GM21447 (cell line): Measurements from ENCODE around the gene TMEM245.
"Not testable (repeated sequence)": the region's sequence is repeated elsewhere in the genome, so short reads cannot be mapped to it uniquely, and the experiment has no call there.

Experiments
- ATAC-seq: cut with Tn5 transposase; IDR thresholded peaks from one replicate; pipeline ENCODE4 v1.9.1; 2021; ENCODE audit not compliant: unreplicated experiment

TMEM245 gene

GRCh38 chr9:109133533-109133932, 13.8 kb upstream of the TMEM245 start:
- no peak for ATAC-seq

GRCh38 chr9:109132567-109133021, 12.8 kb upstream of the TMEM245 start:
- ATAC-seq = no peak

DNA sequence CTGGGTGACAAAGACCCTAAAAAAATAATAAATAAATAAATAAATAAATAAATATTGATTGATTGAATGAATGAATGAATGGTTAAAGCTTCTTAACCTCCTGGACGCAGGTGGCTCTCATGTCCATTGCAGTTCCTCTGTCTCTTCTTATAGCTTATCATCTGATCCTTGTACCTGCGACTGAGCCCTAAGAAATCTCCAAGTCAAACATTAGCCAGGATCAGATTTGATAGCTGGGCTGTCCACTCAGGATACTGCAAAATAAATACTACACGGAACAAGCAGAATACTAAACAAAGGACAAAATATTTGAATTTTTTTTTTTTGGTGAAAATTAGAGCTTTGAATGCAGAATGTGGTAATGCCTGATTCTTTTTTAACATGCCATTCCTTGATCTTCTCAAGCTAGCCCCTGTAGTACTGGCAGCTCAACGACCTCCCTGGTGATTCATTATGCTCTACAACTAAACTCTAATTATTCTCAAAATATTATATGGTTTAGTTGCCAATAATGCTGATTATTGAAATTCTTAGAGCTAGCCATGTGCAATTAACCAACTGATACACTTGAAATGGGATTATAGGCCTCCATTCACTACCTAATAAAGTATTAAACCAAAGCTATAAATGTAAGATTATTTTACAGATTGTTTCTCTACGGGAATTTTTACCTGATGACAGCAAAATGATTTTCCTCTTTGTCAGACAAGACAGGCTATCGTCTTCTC, 9.9 kb upstream of the TMEM245 start:
- ATAC-seq = no peak

DNA sequence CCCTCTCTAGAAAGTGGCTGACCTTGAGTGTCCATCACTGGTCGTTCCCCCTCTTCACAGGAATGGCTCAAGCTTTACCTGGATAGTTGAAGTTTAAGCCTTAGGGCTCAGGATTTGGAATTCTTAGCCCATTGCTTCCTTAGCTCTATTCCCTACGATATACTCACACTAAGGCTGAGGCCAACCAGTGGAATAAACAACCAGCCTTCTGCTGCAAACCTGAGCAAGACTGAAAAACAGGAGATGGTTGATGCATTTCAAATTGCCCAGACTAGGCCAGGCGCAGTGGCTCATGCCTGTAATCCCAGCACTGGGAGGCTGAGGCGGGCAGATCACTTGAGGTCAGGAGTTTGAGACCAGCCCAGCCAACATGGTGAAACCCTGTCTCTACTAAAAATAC, 6.9 kb upstream of the TMEM245 start:
- not testable (repeated sequence) for ATAC-seq

DNA sequence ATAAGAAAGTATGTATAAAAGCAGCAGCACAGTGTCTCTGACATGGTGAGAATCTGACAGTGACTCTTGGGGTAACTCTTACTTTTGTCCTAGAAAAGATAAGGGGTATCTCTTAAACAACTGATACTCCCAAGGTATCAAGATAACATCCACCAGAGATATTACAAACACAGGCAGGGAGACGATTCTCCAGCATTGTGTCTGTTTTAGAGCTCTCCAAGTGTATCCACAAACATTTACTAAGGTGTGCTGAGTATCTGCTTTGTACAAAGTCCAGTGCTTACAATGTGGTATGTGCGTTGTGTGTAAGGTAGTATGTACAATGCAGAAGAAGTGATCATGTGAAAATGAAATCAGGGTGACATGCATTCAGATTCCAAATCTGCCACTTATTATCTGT, 4.4 kb upstream of the TMEM245 start:
- ATAC-seq = no peak

- ATAC-seq = no peak
Measured at GRCh38 chr9:109122726-109123621, 3.2 kb upstream of the TMEM245 start.

- no peak for ATAC-seq
Measured at GRCh38 chr9:109121232-109121796, 1.6 kb upstream of the TMEM245 start.

DNA sequence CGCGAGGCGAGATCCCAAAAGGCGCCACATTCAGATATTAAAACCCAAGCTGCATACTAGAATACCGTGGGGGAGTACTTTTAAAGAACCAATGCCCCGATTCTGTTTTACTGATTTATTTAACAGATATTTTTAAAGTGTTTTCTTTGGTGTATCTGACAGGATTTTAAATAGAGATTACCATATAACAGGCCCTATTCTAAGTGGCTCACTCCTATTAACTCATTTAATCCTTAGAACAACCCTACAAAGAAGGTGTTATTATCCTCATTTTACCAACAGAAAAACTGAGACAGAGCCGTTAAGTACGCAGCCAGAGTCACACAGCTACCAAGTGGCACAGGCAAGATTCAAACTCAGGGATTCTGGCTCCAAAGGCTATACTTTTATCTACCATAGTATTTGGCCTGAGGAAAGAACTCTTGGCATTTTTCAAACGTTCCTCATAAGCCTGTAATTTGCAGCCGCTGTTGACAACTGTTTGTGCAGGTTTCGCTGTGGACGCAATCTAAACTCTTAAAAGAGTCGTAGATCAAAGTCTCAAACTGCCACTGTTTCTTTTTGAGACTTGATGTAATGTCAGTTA, 550 bp upstream of the TMEM245 start:
- ATAC-seq = no peak

DNA sequence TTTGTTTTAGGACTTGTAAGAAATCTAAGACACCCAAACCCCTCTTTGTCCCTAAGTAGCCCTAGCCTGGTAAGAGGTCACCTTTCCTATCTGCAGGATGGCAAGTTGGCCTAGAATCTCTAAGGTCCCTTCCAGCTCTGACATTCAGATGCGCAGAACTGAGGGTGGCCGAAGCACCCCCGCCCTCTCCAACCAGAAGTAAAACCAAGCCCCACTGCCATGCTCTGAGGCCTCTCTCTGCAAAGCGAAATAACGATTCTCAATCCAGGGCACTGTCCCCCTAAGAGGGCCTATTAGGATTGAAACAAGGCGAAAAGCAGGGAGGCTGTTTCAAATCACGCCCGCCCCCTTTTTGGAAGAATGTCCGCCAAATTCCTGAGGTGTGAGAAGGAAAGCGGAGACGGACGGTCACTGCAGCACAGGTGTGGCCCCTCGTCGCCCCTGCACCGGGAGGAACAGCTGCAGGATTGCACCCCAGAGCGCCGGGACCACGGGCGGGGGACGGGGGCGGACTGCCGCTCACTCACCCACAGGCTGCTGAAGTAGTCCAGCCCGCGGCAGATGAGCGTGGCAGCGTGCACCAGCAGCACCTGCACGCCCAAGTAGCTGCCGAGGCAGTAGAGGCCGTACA, 824 bp downstream of the TMEM245 start:
- ATAC-seq = no peak

- no peak for ATAC-seq
Measured at GRCh38 chr9:109117856-109118807, 1.6 kb downstream of the TMEM245 start.

DNA sequence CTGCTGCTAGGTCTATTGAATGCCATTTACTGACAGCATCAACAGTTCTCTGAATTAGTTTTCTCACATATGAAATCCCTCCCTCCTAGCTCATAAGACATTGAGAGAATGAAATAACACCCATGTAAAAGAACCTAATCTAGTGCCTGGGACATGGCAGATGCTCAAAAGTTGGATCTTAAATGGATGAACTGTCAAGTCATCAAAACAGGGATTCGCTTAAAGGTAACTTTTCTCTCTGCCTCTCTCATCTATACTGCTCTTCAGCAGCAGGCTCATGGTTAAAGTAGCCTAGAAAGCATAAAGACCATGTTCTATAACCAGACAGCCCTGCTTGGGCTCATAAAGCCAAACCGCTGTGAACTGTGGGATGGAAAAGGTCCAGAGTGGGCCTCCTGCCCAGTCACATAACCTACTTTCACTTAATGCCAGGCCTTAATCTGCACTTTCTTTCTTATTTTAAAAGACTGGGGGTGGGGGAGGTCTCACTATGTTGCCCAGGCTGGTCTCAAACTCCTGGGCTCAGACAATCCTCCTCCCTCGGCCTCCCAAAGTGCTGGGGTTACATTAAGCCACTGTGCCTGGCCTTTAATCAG, 3.7 kb downstream of the TMEM245 start:
- no peak for ATAC-seq

DNA sequence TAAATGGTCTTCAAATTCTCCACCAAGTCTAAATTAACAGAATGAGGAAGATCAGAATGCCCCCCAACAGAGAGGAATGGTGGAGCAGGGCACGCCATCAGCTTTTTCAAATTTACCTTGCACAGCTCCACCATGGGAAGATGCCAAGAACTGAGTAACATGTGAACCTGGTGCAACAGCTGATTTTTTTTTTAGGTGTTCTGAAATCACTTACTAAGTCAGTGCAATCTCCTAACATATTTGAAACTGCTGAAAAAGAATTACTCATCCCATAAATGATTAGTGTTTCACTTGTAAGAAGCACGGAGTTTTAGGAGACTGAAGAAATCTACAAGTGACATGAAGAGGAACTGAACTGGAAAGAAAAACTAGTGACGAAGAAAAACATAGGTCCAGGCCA, 5.1 kb downstream of the TMEM245 start:
- ATAC-seq = no peak

DNA sequence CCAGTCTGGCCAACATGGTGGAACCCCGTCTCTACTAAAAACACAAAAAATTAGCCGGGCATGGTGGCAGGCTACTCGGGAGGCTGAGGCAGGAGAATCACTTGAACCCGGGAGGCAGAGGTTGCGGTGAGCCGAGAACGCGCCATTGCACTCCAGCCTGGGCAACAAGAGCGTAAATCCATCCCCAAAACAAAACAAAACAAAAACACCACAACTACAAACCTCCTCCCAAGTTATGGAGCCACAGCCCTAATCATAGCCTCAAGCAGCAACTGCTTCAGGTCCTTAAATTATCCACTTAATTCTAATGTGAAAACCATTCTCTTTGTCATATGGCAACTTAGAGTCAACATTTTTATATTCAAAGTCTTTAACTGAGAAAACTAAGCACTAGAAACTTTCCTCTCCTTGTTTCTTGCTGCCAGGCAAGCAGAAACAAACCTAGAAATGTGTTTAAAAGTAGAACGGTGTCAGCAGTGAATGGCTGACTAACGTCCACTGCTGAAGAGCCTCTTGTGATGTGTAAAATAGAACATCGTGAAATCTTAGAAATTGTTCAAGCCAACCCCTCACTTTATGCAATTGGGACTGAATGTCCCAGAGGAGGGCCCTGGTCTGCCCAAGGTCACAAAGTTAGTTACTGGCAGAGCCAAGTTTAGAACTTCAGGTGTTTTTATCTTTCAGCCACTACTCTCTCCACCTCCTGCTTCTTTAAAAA, 5.7 kb downstream of the TMEM245 start:
- no peak for ATAC-seq

GRCh38 chr9:109113254-109113653, 6.5 kb downstream of the TMEM245 start:
- ATAC-seq = no peak

- peak; percentile 83 for ATAC-seq
Measured at GRCh38 chr9:109110329-109111021, 9.3 kb downstream of the TMEM245 start.

DNA sequence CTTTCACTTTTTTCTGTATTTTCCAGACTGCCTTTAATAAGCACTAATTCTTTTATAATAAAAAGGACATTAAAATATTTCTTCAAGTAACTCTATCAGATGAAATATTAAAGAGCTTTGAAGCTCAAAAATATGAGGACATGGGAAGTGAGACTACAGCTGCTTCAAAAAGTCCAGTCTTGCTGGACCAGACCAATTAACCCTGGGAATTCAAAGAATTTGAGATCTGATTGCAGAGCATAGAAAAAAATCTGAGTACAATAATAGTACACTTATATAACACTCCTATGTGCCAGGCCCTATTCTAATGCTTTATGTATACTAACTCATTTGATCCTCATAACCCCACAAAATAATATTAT, 9.8 kb downstream of the TMEM245 start:
- no peak for ATAC-seq

DNA sequence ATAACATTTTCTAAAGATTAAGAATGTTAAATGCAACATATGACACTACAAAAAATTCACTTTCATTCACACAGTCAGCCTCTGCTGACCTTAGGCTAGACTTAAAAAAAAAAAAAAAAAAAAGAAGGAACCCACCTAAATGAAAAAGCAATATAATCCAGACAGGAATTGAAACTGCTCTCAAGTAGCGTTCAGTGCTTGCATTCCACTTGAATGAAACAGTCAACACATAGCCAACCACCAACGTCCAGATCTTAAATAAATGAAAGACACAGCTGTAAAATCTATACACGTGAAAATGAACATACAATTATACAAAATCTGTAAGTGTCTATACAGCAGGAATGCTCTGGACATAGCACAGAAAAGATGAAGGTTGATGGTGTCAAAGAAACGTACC, 11.4 kb downstream of the TMEM245 start:
- ATAC-seq = no peak
